HepG2 (cell line): ENCODE results near the gene DPH3.

Experiments used
- ATF4 ChIP-seq, 2 experiments: fragments of 450-650 bp in 1 of 2; sonication (generic) in 1 of 2; formaldehyde crosslinking; IDR thresholded peaks; 2 replicates each; pipeline versions ENCODE4 v1.5.0 to v1.8.0; 2020 to 2022; ENCODE audit warnings: mild to moderate bottlenecking in 1 of 2, missing genetic modification reagents in 1 of 2
- BORCS8-MEF2B ChIP-seq: sonication (generic); formaldehyde crosslinking; IDR thresholded peaks from 2 replicates; pipeline ENCODE4 v1.8.0; 2022; ENCODE audit warnings: mild to moderate bottlenecking, missing genetic modification reagents
- CBX1 ChIP-seq: IDR thresholded peaks from one replicate; pipeline ENCODE4 v1.6.1; 2016; ENCODE audit warnings: antibody characterized with exemption, low read depth
- CTCF ChIP-seq: sonication (generic); formaldehyde crosslinking; IDR thresholded peaks from 2 replicates; pipeline ENCODE4 v1.5.0; 2020; ENCODE audit warnings: mild to moderate bottlenecking, missing genetic modification reagents, moderate library complexity
- ETV6 ChIP-seq: sonication (generic); formaldehyde crosslinking; conservative IDR thresholded peaks from 2 replicates; pipeline ENCODE4 v1.4.0; 2020; ENCODE audit warnings: missing genetic modification reagents
- POLR2A ChIP-seq, 2 experiments: IDR thresholded peaks; 2 replicates each; pipeline ENCODE4 v1.6.1; 2011; ENCODE audit warnings: low read depth in 2 of 2, low read length in 2 of 2, mild to moderate bottlenecking in 1 of 2, moderate library complexity in 1 of 2; ENCODE audit not compliant: insufficient read depth in 1 of 2
- RELA ChIP-seq: sonication (generic); formaldehyde crosslinking; IDR thresholded peaks from 2 replicates; pipeline ENCODE4 v1.4.0; 2020; ENCODE audit warnings: missing genetic modification reagents
- RNF2 ChIP-seq: fragments of 450-650 bp; conservative IDR thresholded peaks from 2 replicates; pipeline ENCODE4 v1.6.1; 2016; ENCODE audit warnings: low read depth
- SP1 ChIP-seq, 2 experiments: fragments of 450-650 bp in 1 of 2; sonication (generic) in 1 of 2; formaldehyde crosslinking in 1 of 2; IDR thresholded peaks; 2 replicates each; pipeline versions ENCODE4 v1.4.0 to v1.6.1; 2016 to 2020; ENCODE audit warnings: missing genetic modification reagents in 1 of 2
- TSC22D2 ChIP-seq: sonication (generic); formaldehyde crosslinking; IDR thresholded peaks from 2 replicates; pipeline ENCODE4 v1.5.1; 2020; ENCODE audit warnings: missing genetic modification reagents, mild to moderate bottlenecking, borderline replicate concordance
- XBP1 ChIP-seq: sonication (generic); formaldehyde crosslinking; IDR thresholded peaks from 2 replicates; pipeline ENCODE4 v1.5.0; 2020; ENCODE audit warnings: missing genetic modification reagents
- ZNF879 ChIP-seq: sonication (generic); formaldehyde crosslinking; IDR thresholded peaks from 2 replicates; pipeline ENCODE4 v1.8.1; 2023; ENCODE audit warnings: missing genetic modification reagents
- TF ChIP-seq, protein P1 (sequence below): sonication (generic); formaldehyde crosslinking; conservative IDR thresholded peaks from 2 replicates; pipeline ENCODE4 v1.4.0; 2020; ENCODE audit warnings: missing genetic modification reagents

DNA sequence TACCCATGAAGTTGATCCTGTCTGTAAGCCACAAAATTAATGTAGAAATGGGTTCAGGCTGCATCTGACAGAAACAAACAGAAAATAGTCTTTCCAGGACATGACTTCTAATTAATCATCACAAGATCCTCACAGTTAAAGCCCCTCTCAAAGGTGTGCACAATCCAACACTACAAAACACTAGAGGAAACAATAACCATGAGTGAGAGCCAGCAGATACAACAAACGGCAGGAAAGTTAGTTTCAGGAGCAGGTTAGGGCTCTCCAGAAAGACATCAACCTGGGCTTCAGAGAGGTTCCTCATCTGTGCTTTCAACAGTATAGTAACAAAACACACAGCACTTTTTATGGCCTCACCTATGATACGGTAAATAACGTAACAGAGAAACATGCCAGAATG, 42.8 kb downstream of the DPH3 start:
- TF ChIP-seq ZNF879 (no peak), RNF2 (no peak), CTCF (no peak), POLR2A (IDR thresholded peaks at IDR 0.05; ENCODE audit: insufficient read depth in 1 of 2, low read depth in 2 of 2, low read length in 2 of 2) (no peak), ETV6 (CRISPR knock-in tag) (no peak), ATF4 (CRISPR knock-in tag; IDR thresholded peaks at IDR 0.05) (no peak), RELA (CRISPR knock-in tag) (no peak), CBX1 (no peak), SP1 (IDR thresholded peaks at IDR 0.05) (no peak), SP1 (CRISPR knock-in tag; IDR thresholded peaks at IDR 0.05) (no peak), XBP1 (CRISPR knock-in tag) (no peak), BORCS8-MEF2B (CRISPR knock-in tag) (no peak), TSC22D2 (CRISPR knock-in tag) (no peak)
- TF ChIP-seq, protein P1, sequence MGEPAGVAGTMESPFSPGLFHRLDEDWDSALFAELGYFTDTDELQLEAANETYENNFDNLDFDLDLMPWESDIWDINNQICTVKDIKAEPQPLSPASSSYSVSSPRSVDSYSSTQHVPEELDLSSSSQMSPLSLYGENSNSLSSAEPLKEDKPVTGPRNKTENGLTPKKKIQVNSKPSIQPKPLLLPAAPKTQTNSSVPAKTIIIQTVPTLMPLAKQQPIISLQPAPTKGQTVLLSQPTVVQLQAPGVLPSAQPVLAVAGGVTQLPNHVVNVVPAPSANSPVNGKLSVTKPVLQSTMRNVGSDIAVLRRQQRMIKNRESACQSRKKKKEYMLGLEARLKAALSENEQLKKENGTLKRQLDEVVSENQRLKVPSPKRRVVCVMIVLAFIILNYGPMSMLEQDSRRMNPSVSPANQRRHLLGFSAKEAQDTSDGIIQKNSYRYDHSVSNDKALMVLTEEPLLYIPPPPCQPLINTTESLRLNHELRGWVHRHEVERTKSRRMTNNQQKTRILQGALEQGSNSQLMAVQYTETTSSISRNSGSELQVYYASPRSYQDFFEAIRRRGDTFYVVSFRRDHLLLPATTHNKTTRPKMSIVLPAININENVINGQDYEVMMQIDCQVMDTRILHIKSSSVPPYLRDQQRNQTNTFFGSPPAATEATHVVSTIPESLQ (CRISPR knock-in tag): no peak
